ENCODE measurements around the gene EPG5.

The EPG5 gene

DNA sequence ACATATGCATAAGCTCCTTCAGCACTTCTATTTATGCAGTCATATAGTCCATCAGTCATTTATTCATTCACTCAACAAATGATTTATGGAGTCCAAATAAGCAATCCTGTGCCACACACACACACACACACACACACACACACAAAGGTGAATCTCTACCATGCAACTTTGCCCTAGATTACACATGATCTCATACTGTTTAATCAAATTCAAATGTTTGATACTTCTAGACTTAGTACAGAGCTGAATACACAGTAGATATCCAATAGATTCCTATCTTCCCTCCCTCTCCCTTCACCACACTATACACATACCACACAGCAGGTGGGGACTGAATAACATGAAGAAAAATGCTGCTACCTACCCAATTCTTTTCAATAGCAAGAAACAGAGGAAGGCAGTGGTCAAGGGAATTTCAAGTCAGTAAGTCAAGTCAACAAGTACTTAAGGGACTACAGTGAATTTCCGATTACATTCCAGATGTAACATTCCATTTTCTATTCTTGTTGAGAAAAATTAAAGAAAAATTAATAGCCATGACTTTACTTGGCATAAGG, 65.4 kb downstream of the EPG5 start:
- peaks cover 23 to 75% (median 51%) of the 10 kb centered on the region in 4 experiments for H3K36me3 ChIP-seq (ENCODE audit: control insufficient read depth in 4 of 4, insufficient read depth in 4 of 4, low read length in 3 of 4)
- no peaks in the 10 kb centered on the region for H3K4me1 ChIP-seq (ENCODE audit: control extremely low read depth in 1 of 4, control insufficient read depth in 4 of 4, insufficient read depth in 4 of 4, low read length in 3 of 4)
- H3K27ac ChIP-seq (ENCODE audit: insufficient read depth in 1 of 2, low read depth in 1 of 2, low read length in 2 of 2, poor library complexity in 1 of 2, severe bottlenecking in 2 of 2): no peak overlapping the region
- H3K4me3 ChIP-seq (ENCODE audit: control insufficient read depth in 1 of 7, extremely low read depth in 1 of 7, insufficient read depth in 4 of 7, low read depth in 2 of 7, low read length in 6 of 7): no peak overlapping the region
- no peak for DNase-seq
- H3K9me3 ChIP-seq (ENCODE audit: control extremely low read depth in 1 of 5, control insufficient read depth in 4 of 5, insufficient read depth in 2 of 5, low read depth in 1 of 5, low read length in 4 of 5): no peaks in the 10 kb centered on the region
- no peaks in the 10 kb centered on the region for H3K27me3 ChIP-seq (replicated peaks in 2 of 5; ENCODE audit: control insufficient read depth in 4 of 5, insufficient read depth in 5 of 5, low read length in 4 of 5)
- no CpG with 5 or more reads among the region's 1 CpG for WGBS (ENCODE audit: insufficient coverage)
- POLR2A ChIA-PET: no interaction called here
- CTCF ChIA-PET: interaction anchor here (1.0 to 1.7 kb wide), 3 partner anchors 11 to 209 kb away, joined by 3 to 8 read pairs (median 3); no protein-coding TSS in a partner anchor

DNA sequence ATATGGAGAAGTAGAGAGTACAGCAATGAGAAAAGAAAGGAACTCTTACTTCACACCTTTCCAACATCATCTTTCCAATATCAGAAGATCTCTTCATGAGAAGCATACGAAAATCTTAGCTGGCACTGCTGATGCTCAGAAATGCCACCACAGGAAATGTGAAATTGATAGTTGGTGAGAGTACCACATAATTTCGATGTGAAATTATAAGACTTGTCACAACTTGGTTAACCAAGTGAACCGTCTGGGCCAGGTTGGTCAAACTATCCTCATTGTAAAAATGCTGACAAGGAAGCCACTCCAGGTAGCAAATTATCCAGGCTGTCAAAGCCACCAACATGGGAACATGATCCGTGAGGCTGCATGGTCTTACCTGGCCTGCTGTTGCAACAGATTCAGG, 66.5 kb downstream of the EPG5 start:
- WGBS (ENCODE audit: insufficient coverage): 100% methylated on average over 3 of the region's 4 CpGs
- no peak overlapping the region for H3K27ac ChIP-seq (ENCODE audit: insufficient read depth in 1 of 2, low read depth in 1 of 2, low read length in 2 of 2, poor library complexity in 1 of 2, severe bottlenecking in 2 of 2)
- no peak overlapping the region for H3K4me3 ChIP-seq (ENCODE audit: control insufficient read depth in 1 of 7, extremely low read depth in 1 of 7, insufficient read depth in 4 of 7, low read depth in 2 of 7, low read length in 6 of 7)
- no peaks in the 10 kb centered on the region for H3K27me3 ChIP-seq (replicated peaks in 2 of 5; ENCODE audit: control insufficient read depth in 4 of 5, insufficient read depth in 5 of 5, low read length in 4 of 5)
- no peaks in the 10 kb centered on the region for H3K4me1 ChIP-seq (ENCODE audit: control extremely low read depth in 1 of 4, control insufficient read depth in 4 of 4, insufficient read depth in 4 of 4, low read length in 3 of 4)
- H3K36me3 ChIP-seq (ENCODE audit: control insufficient read depth in 4 of 4, insufficient read depth in 4 of 4, low read length in 3 of 4): peaks cover 25 to 74% (median 52%) of the 10 kb centered on the region in 4 experiments
- H3K9me3 ChIP-seq (ENCODE audit: control extremely low read depth in 1 of 5, control insufficient read depth in 4 of 5, insufficient read depth in 2 of 5, low read depth in 1 of 5, low read length in 4 of 5): no peaks in the 10 kb centered on the region
- DNase-seq: no peak
- ChIA-PET CTCF (interaction anchor here (0.8 to 1.7 kb wide), 3 partner anchors 10 to 234 kb away, joined by 3 to 8 read pairs (median 4); no protein-coding TSS in a partner anchor), POLR2A (no interaction called here)

DNA sequence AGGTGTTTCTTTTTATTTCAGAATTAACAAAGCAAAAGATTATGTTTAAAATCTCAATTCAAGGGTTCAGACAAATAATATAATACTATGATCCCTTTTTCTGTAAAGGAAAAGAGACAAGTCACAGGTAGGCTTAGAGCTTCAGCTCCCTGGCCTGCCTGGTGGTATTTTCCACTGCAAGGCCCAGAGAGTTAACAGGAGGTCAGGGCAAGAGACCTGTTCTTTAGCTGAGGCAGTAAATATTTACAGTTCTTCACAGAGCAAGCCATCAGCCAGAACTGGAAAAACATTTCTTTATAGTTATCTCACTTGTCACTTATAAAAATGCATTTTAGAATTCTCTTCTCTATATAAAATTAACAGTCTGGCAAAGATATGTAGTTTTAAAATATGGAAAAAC, 70.1 kb downstream of the EPG5 start:
- Histone ChIP-seq H3K27ac (ENCODE audit: insufficient read depth in 1 of 2, low read depth in 1 of 2, low read length in 2 of 2, poor library complexity in 1 of 2, severe bottlenecking in 2 of 2) (no peak overlapping the region), H3K9me3 (ENCODE audit: control extremely low read depth in 1 of 5, control insufficient read depth in 4 of 5, insufficient read depth in 2 of 5, low read depth in 1 of 5, low read length in 4 of 5) (no peaks in the 10 kb centered on the region), H3K4me3 (ENCODE audit: control insufficient read depth in 1 of 7, extremely low read depth in 1 of 7, insufficient read depth in 4 of 7, low read depth in 2 of 7, low read length in 6 of 7) (no peak overlapping the region), H3K36me3 (ENCODE audit: control insufficient read depth in 4 of 4, insufficient read depth in 4 of 4, low read length in 3 of 4) (peaks cover 27 to 67% (median 46%) of the 10 kb centered on the region in 4 experiments), H3K4me1 (ENCODE audit: control extremely low read depth in 1 of 4, control insufficient read depth in 4 of 4, insufficient read depth in 4 of 4, low read length in 3 of 4) (no peaks in the 10 kb centered on the region), H3K27me3 (replicated peaks in 2 of 5; ENCODE audit: control insufficient read depth in 4 of 5, insufficient read depth in 5 of 5, low read length in 4 of 5) (no peaks in the 10 kb centered on the region)
- CTCF ChIA-PET: interaction anchor here (0.6 to 1.9 kb wide), 4 partner anchors 9 to 154 kb away, joined by 3 to 10 read pairs (median 4); no protein-coding TSS in a partner anchor
- POLR2A ChIA-PET: no interaction called here
- no peak for DNase-seq

DNA sequence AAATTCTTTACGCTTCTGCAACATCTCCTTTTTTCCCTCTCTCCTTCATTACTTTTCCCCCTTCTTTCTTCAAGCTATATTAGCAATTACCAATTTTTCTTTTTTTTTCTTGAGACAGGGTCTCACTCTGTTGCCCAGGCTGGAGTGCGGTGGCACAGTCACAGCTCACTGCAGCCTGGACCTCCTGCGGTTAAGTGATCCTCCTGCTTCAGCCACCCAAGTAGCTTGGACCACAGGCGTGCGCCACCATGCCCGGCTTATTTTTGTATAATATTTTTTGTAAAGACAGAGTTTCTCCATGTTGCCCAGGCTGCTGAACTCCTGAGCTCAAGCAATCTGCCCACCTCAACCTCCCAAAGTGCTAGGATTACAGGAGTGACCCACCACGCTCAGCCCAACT, 70.7 kb downstream of the EPG5 start:
- Histone ChIP-seq H3K4me1 (ENCODE audit: control extremely low read depth in 1 of 4, control insufficient read depth in 4 of 4, insufficient read depth in 4 of 4, low read length in 3 of 4) (no peaks in the 10 kb centered on the region), H3K27me3 (replicated peaks in 2 of 5; ENCODE audit: control insufficient read depth in 4 of 5, insufficient read depth in 5 of 5, low read length in 4 of 5) (no peaks in the 10 kb centered on the region), H3K27ac (ENCODE audit: insufficient read depth in 1 of 2, low read depth in 1 of 2, low read length in 2 of 2, poor library complexity in 1 of 2, severe bottlenecking in 2 of 2) (no peak overlapping the region), H3K9me3 (ENCODE audit: control extremely low read depth in 1 of 5, control insufficient read depth in 4 of 5, insufficient read depth in 2 of 5, low read depth in 1 of 5, low read length in 4 of 5) (no peaks in the 10 kb centered on the region), H3K4me3 (ENCODE audit: control insufficient read depth in 1 of 7, extremely low read depth in 1 of 7, insufficient read depth in 4 of 7, low read depth in 2 of 7, low read length in 6 of 7) (no peak overlapping the region), H3K36me3 (ENCODE audit: control insufficient read depth in 4 of 4, insufficient read depth in 4 of 4, low read length in 3 of 4) (peaks cover 23 to 61% (median 44%) of the 10 kb centered on the region in 4 experiments)
- WGBS (ENCODE audit: insufficient coverage): 95% methylated on average over 5 of the region's 7 CpGs
- ChIA-PET CTCF (interaction anchor here (0.6 to 1.9 kb wide), 4 partner anchors 9 to 154 kb away, joined by 3 to 10 read pairs (median 4); no protein-coding TSS in a partner anchor), POLR2A (interaction anchor here (0.6 kb wide), 1 partner anchor 20 kb away, joined by 5 read pairs; no protein-coding TSS in a partner anchor)
- DNase-seq: no peak

DNA sequence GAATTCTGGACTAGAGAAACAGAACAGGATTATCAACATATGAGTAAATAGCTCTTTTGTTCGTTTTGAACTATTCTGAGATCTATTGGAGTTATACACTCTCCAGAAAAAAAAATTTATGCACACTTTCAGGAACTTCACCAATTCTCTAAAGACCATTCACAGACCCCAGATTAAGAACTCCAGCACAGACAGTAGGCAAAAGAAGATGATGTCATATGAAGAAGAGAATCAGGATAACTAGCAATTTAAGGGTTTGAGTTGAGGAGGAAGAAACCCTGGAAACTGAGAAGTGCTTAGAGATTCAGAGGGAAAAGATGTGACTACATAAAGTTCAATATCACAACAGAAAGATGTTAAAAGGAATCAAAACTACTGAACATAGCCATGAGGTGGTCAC, 71.8 kb downstream of the EPG5 start:
- H3K36me3 ChIP-seq (ENCODE audit: control insufficient read depth in 4 of 4, insufficient read depth in 4 of 4, low read length in 3 of 4): peaks cover 23 to 55% (median 39%) of the 10 kb centered on the region in 4 experiments
- no peak overlapping the region for H3K27ac ChIP-seq (ENCODE audit: insufficient read depth in 1 of 2, low read depth in 1 of 2, low read length in 2 of 2, poor library complexity in 1 of 2, severe bottlenecking in 2 of 2)
- ChIA-PET POLR2A (no interaction called here), CTCF (interaction anchor here (1.2 to 1.9 kb wide), 2 partner anchors 16 to 232 kb away, joined by 3 to 10 read pairs; no protein-coding TSS in a partner anchor)
- no peaks in the 10 kb centered on the region for H3K9me3 ChIP-seq (ENCODE audit: control extremely low read depth in 1 of 5, control insufficient read depth in 4 of 5, insufficient read depth in 2 of 5, low read depth in 1 of 5, low read length in 4 of 5)
- no peaks in the 10 kb centered on the region for H3K27me3 ChIP-seq (replicated peaks in 2 of 5; ENCODE audit: control insufficient read depth in 4 of 5, insufficient read depth in 5 of 5, low read length in 4 of 5)
- no peak overlapping the region for H3K4me3 ChIP-seq (ENCODE audit: control insufficient read depth in 1 of 7, extremely low read depth in 1 of 7, insufficient read depth in 4 of 7, low read depth in 2 of 7, low read length in 6 of 7)
- DNase-seq: no peak
- no CpG with 5 or more reads among the region's 1 CpG for WGBS (ENCODE audit: insufficient coverage)
- H3K4me1 ChIP-seq (ENCODE audit: control extremely low read depth in 1 of 4, control insufficient read depth in 4 of 4, insufficient read depth in 4 of 4, low read length in 3 of 4): peaks cover 0 to 3% (median under 1%) of the 10 kb centered on the region in 4 experiments

DNA sequence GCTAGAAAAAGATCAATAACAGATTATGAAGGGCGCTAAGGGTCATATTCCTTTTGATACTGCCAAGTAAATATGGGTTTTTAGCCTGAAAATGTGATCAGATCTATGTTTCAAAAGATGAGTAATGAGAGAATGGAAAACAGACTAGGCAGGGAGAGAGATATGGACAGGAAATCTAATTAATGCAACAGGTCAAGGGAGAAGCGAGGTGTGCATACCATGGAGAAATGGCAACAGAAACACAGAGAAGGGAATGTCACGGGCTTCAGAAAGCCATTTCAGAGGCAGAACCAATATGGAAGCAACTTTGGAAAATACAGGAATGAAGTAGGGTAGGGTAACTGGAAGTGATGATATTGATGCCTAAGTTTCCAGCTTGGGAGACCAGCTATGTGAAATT, 72.3 kb downstream of the EPG5 start:
- H3K36me3 ChIP-seq (ENCODE audit: control insufficient read depth in 4 of 4, insufficient read depth in 4 of 4, low read length in 3 of 4): peaks cover 22 to 55% (median 39%) of the 10 kb centered on the region in 4 experiments
- no peaks in the 10 kb centered on the region for H3K27me3 ChIP-seq (replicated peaks in 2 of 5; ENCODE audit: control insufficient read depth in 4 of 5, insufficient read depth in 5 of 5, low read length in 4 of 5)
- no peak overlapping the region for H3K27ac ChIP-seq (ENCODE audit: insufficient read depth in 1 of 2, low read depth in 1 of 2, low read length in 2 of 2, poor library complexity in 1 of 2, severe bottlenecking in 2 of 2)
- 100% methylated on average over 2 of the region's 3 CpGs for WGBS (ENCODE audit: insufficient coverage)
- no peak for DNase-seq
- POLR2A ChIA-PET: no interaction called here
- peaks cover 0 to 6% (median 2%) of the 10 kb centered on the region in 4 experiments for H3K4me1 ChIP-seq (ENCODE audit: control extremely low read depth in 1 of 4, control insufficient read depth in 4 of 4, insufficient read depth in 4 of 4, low read length in 3 of 4)
- H3K4me3 ChIP-seq (ENCODE audit: control insufficient read depth in 1 of 7, extremely low read depth in 1 of 7, insufficient read depth in 4 of 7, low read depth in 2 of 7, low read length in 6 of 7): no peak overlapping the region
- H3K9me3 ChIP-seq (ENCODE audit: control extremely low read depth in 1 of 5, control insufficient read depth in 4 of 5, insufficient read depth in 2 of 5, low read depth in 1 of 5, low read length in 4 of 5): no peaks in the 10 kb centered on the region
- CTCF ChIA-PET: interaction anchor here (1.2 kb wide), 1 partner anchor 232 kb away, joined by 3 read pairs; no protein-coding TSS in a partner anchor

DNA sequence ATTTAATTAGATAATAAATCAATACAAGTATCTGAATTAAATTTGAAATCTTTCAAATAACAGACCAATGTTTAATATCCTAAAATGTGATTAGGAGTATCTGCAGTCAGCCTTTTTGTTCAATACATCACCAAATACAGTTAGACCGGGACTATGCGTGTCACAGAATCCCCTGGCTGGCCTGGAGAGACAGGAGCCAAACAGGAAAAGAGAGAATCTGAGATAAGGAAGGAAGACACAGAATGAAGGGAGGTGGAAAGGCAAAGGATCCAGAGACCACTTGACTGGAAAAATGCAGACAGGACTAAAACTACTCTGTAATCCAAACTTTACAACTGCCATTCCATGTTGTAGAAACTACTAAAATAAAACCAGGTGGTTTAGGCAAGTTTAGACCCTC, 75.3 kb downstream of the EPG5 start:
- POLR2A ChIA-PET: no interaction called here
- Histone ChIP-seq H3K27ac (ENCODE audit: insufficient read depth in 1 of 2, low read depth in 1 of 2, low read length in 2 of 2, poor library complexity in 1 of 2, severe bottlenecking in 2 of 2) (no peak overlapping the region), H3K27me3 (replicated peaks in 2 of 5; ENCODE audit: control insufficient read depth in 4 of 5, insufficient read depth in 5 of 5, low read length in 4 of 5) (no peaks in the 10 kb centered on the region), H3K36me3 (ENCODE audit: control insufficient read depth in 4 of 4, insufficient read depth in 4 of 4, low read length in 3 of 4) (peaks cover 21 to 55% (median 28%) of the 10 kb centered on the region in 4 experiments), H3K4me1 (ENCODE audit: control extremely low read depth in 1 of 4, control insufficient read depth in 4 of 4, insufficient read depth in 4 of 4, low read length in 3 of 4) (peaks cover 0 to 7% (median 3%) of the 10 kb centered on the region in 4 experiments), H3K4me3 (ENCODE audit: control insufficient read depth in 1 of 7, extremely low read depth in 1 of 7, insufficient read depth in 4 of 7, low read depth in 2 of 7, low read length in 6 of 7) (no peak overlapping the region), H3K9me3 (ENCODE audit: control extremely low read depth in 1 of 5, control insufficient read depth in 4 of 5, insufficient read depth in 2 of 5, low read depth in 1 of 5, low read length in 4 of 5) (no peaks in the 10 kb centered on the region)
- DNase-seq: no peak
- CTCF ChIA-PET: interaction anchor here (2.1 to 2.5 kb wide), 2 partner anchors 9 to 12 kb away, joined by 8 to 15 read pairs; no protein-coding TSS in a partner anchor
- no CpG with 5 or more reads among the region's 2 CpGs for WGBS (ENCODE audit: insufficient coverage)
